ENCODE measurements around the gene ENPP3. TPM values are rescaled to one million over a fixed set of nuclear protein-coding genes. Genes with fewer than 3 reads are reported as not detected.

ENPP3 gene
- total and polyA plus RNA-seq, 12 donors, result 0.07 to 0.33 (median 0.15) TPM; not detected in 3

DNA sequence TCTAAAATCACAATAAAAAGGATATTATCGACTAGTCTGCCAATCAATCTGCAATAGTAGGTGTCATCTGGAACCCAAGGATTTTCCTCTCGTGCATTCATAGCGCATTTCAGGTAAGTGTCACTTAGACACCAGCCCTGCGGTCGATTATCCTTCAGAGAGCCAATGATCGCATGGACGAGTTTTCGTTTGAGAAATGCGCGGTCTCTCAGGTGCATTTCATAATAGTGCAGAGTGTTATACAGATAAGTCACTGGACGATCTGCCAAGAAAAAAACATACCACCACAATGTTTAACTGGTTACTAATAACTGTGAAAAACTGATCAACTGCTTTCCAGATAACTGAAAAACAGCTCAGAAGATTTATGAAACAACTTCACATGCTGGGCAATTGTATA lies 43.0 kb upstream of the ENPP3 start:
- TF ChIP-seq CTCF (IDR thresholded peaks at IDR 0.05), result no peak
- Histone ChIP-seq H3K27me3 (no peaks in the 10 kb centered on the region), H3K9me3 (no peaks in the 10 kb centered on the region), H3K4me1 (no peaks in the 10 kb centered on the region), H3K27ac (no peak overlapping the region), H3K4me3 (no peak overlapping the region), H3K36me3 (peaks cover 0 to 100% (median 78%) of the 10 kb centered on the region in 9 donors)
- DNase-seq (no peak), ATAC-seq (no peak)
- 93 to 96% methylated on average over 11 of the region's 11 CpGs for WGBS, 2 donors
- intact Hi-C loops (cut with DNase I), result no loop called here

DNA sequence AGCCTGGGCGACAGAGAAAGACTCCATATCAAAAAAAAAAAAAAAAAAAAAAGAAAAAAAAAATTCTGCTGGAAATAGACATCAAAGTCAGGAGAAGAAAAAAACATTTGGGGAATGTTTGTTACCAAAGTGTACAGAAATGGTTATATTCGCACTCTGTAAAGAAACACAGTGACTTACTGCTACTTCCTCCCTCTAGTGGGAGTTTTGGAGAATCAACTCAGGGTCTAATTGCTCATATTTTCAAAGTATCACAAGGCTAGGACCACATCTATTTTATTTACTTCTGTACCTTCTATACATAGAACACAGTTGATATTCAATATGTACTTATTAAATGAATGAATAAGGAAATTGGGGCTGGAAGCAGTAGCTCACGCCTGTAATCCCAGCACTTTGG lies 39.7 kb upstream of the ENPP3 start:
- peak in 5 of 9 donors; percentile 10 to 43 (median 31) for TF ChIP-seq CTCF (IDR thresholded peaks at IDR 0.05)
- H3K27me3 ChIP-seq, result no peaks in the 10 kb centered on the region
- H3K4me3 ChIP-seq, result no peak overlapping the region
- H3K4me1 ChIP-seq, result peaks cover 0 to 9% (median 0%) of the 10 kb centered on the region in 9 donors
- peaks cover 0 to 100% (median 71%) of the 10 kb centered on the region in 9 donors for H3K36me3 ChIP-seq
- no peak for DNase-seq
- WGBS, 2 donors, result 95 to 96% methylated on average over 3 of the region's 3 CpGs
- ATAC-seq, result no peak
- intact Hi-C loops (cut with DNase I), result no loop called here
- no peaks in the 10 kb centered on the region for H3K9me3 ChIP-seq
- H3K27ac ChIP-seq, result no peak overlapping the region

DNA sequence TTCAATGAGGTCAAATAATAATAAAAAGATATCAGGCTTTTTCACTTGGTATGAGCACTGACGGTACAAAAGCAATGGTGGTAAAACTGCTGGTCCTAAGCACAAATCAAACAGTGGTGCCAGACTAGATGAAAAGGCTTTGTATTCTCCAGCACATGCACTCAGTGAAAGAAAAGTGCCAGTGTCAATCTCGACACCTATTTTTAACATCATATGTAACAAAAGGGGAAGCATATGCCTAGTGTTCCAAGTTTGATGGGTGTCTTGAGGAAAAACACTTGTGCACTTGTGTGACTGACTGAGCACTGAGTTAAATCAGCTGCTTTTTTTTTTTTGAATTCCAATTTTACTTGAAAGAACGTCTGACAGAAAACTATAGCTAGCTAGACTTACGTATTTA lies 36.4 kb upstream of the ENPP3 start:
- DNase-seq, result peak in 1 of 2 donors; percentile 4
- peaks cover 0 to 100% (median 90%) of the 10 kb centered on the region in 9 donors for H3K36me3 ChIP-seq
- H3K4me3 ChIP-seq, result no peak overlapping the region
- intact Hi-C loops (cut with DNase I), result no loop called here
- peaks cover 0 to 9% (median 0%) of the 10 kb centered on the region in 9 donors for H3K4me1 ChIP-seq
- ATAC-seq, result peak in 7 of 8 donors; percentile 46 to 89 (median 72)
- H3K27ac ChIP-seq, result peak overlapping the region in 2 of 10 donors; percentile 9 to 14
- no peak for TF ChIP-seq CTCF (IDR thresholded peaks at IDR 0.05)
- 50 to 63% methylated on average over 4 of the region's 4 CpGs for WGBS, 2 donors
- no peaks in the 10 kb centered on the region for H3K9me3 ChIP-seq
- H3K27me3 ChIP-seq, result no peaks in the 10 kb centered on the region

DNA sequence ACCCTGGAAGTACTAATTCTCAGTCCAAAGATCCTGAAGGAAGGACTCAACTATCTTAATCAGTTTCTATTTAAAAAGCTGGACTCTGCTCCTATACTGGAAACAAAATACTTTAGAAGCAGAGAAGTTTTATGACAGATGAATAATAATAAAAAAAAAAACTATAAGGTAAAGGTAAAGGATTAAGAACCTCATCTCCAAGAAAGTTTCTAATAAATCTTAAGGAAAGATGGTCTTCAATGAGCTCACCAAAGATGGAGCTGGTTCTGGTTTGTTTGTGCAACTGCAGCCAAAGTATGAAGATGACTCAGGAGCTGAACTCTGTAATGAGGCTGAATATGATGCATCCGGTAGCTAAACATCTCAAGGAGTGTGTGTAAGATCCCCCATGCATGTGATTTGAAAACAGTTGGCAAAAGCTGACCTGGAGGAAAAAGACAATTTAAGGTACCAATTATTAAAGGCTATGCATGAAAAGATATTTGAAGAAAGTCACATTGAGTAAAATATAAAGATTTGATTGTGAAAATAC lies 34.3 kb upstream of the ENPP3 start:
- no peak for ATAC-seq
- H3K4me3 ChIP-seq, result no peak overlapping the region
- no peak for DNase-seq
- H3K36me3 ChIP-seq, result peaks cover 0 to 100% (median 86%) of the 10 kb centered on the region in 9 donors
- no peaks in the 10 kb centered on the region for H3K9me3 ChIP-seq
- peaks cover 0 to 9% (median 0%) of the 10 kb centered on the region in 9 donors for H3K4me1 ChIP-seq
- intact Hi-C loops (cut with DNase I), result no loop called here
- no peak overlapping the region for H3K27ac ChIP-seq
- no peak for TF ChIP-seq CTCF (IDR thresholded peaks at IDR 0.05)
- H3K27me3 ChIP-seq, result no peaks in the 10 kb centered on the region
- 90 to 100% methylated on average over 1 of the region's 1 CpG for WGBS, 2 donors
